Calu3 (cell line): Measurements from ENCODE around the gene LINGO1. TPM values are rescaled to one million over a fixed set of nuclear protein-coding genes. Genes with fewer than 3 reads are reported as not detected.
A peak's percentile ranks its signal among the peaks of the same experiment; 100 is the strongest.

ENCODE experiments used
- BruUV-seq: library from RNA; stranded (reverse); fragments of 400-500 nt; replicated peaks from 2 replicates; lab custom pipeline; 2021; lab: Mats Ljungman, UMichigan
- CTCF ChIA-PET: fragments of 300-600 bp; sonication (Branson Sonifier 250); formaldehyde crosslinking; loops from one replicate; lab custom pipeline; 2022; ENCODE audit warnings: antibody characterized with exemption; lab: Charles Lee
- DNase-seq: peaks from one replicate; pipeline ENCODE4 v3.0.0; 2022
- H3K27ac Mint-ChIP-seq: one replicate; pipeline ENCODE4 v1.8.0; 2022; ENCODE audit warnings: mixed read lengths; ENCODE audit not compliant: unreplicated experiment
- H3K27me3 Mint-ChIP-seq: one replicate; pipeline ENCODE4 v1.8.0; 2022; ENCODE audit warnings: mixed read lengths; ENCODE audit not compliant: unreplicated experiment
- H3K36me3 Mint-ChIP-seq: one replicate; pipeline ENCODE4 v1.8.0; 2022; ENCODE audit warnings: mild to moderate bottlenecking, moderate library complexity, mixed read lengths; ENCODE audit not compliant: insufficient read depth, unreplicated experiment
- H3K4me1 Mint-ChIP-seq: one replicate; pipeline ENCODE4 v1.8.0; 2022; ENCODE audit warnings: mild to moderate bottlenecking, low read depth, mixed read lengths; ENCODE audit not compliant: unreplicated experiment
- H3K4me3 Mint-ChIP-seq: one replicate; pipeline ENCODE4 v1.8.0; 2022; ENCODE audit warnings: mild to moderate bottlenecking, low read depth, moderate library complexity, mixed read lengths; ENCODE audit not compliant: unreplicated experiment
- H3K9me3 Mint-ChIP-seq: one replicate; pipeline ENCODE4 v1.8.0; 2022; ENCODE audit warnings: low read depth, mixed read lengths; ENCODE audit not compliant: unreplicated experiment
- intact Hi-C: fragments of 100-400 bp; cut with micrococcal nuclease; formaldehyde crosslinking; loops from one replicate; pipeline ENCODE4 v1.10.0; 2022; ENCODE audit not compliant: unreplicated experiment
- total RNA-seq: library from RNA; stranded (reverse); gene quantifications from 2 replicates; pipeline ENCODE4 v1.2.3, GENCODE V29; 2022
- TF ChIP-seq, protein P1 (sequence below): fragments of 200-600 bp; IDR thresholded peaks from one replicate; pipeline ENCODE4 v1.8.0; 2022; ENCODE audit warnings: antibody characterized with exemption; ENCODE audit not compliant: unreplicated experiment

The LINGO1 gene
- total RNA-seq, 1 experiment from 2014 or later = not detected

- Mint-ChIP-seq H3K36me3 (peaks cover 5% of the 10 kb centered on the region), H3K4me3 (no peak overlapping the region), H3K27ac (no peak overlapping the region), H3K27me3 (peaks cover 100% of the 10 kb centered on the region), H3K9me3 (no peaks in the 10 kb centered on the region), H3K4me1 (no peaks in the 10 kb centered on the region)
- intact Hi-C loops = no loop called here
- BruUV-seq = no TSS peak
- DNase-seq = no peak
- CTCF ChIA-PET = no interaction called here
- TF ChIP-seq, protein P1, sequence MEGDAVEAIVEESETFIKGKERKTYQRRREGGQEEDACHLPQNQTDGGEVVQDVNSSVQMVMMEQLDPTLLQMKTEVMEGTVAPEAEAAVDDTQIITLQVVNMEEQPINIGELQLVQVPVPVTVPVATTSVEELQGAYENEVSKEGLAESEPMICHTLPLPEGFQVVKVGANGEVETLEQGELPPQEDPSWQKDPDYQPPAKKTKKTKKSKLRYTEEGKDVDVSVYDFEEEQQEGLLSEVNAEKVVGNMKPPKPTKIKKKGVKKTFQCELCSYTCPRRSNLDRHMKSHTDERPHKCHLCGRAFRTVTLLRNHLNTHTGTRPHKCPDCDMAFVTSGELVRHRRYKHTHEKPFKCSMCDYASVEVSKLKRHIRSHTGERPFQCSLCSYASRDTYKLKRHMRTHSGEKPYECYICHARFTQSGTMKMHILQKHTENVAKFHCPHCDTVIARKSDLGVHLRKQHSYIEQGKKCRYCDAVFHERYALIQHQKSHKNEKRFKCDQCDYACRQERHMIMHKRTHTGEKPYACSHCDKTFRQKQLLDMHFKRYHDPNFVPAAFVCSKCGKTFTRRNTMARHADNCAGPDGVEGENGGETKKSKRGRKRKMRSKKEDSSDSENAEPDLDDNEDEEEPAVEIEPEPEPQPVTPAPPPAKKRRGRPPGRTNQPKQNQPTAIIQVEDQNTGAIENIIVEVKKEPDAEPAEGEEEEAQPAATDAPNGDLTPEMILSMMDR = no peak
Observed at GRCh38 chr15:77640615-77641014, 7.9 kb upstream of the LINGO1 start.

DNA sequence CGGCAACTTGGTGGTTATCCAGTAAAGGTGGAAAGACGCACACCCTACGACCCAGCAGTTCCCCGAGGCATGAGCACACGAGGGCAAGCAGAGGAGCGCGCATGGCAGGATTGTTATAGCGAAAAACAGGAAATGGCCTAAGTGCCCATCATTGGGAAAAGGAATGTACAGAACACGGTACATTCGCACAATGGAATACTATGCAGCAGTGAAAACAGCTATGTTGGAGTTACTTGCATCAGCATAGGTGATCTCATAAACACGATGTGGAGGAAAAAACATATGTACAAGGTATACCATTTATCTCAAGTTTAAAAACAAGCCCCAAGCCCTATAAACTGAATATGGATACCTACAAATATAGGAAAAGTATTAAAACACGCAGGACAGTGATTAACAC is 6.7 kb upstream of the LINGO1 start:
- intact Hi-C loops = loop anchor here (10.0 kb wide), 1 partner anchor 535 kb away; no protein-coding TSS in a partner anchor
- Mint-ChIP-seq H3K27ac (peak overlapping the region; percentile 37), H3K27me3 (peaks cover 100% of the 10 kb centered on the region), H3K36me3 (peaks cover 5% of the 10 kb centered on the region), H3K4me3 (no peak overlapping the region), H3K9me3 (no peaks in the 10 kb centered on the region), H3K4me1 (no peaks in the 10 kb centered on the region)
- TF ChIP-seq, protein P1 = no peak
- no peak for DNase-seq
- CTCF ChIA-PET = no interaction called here
- BruUV-seq = no TSS peak

DNA sequence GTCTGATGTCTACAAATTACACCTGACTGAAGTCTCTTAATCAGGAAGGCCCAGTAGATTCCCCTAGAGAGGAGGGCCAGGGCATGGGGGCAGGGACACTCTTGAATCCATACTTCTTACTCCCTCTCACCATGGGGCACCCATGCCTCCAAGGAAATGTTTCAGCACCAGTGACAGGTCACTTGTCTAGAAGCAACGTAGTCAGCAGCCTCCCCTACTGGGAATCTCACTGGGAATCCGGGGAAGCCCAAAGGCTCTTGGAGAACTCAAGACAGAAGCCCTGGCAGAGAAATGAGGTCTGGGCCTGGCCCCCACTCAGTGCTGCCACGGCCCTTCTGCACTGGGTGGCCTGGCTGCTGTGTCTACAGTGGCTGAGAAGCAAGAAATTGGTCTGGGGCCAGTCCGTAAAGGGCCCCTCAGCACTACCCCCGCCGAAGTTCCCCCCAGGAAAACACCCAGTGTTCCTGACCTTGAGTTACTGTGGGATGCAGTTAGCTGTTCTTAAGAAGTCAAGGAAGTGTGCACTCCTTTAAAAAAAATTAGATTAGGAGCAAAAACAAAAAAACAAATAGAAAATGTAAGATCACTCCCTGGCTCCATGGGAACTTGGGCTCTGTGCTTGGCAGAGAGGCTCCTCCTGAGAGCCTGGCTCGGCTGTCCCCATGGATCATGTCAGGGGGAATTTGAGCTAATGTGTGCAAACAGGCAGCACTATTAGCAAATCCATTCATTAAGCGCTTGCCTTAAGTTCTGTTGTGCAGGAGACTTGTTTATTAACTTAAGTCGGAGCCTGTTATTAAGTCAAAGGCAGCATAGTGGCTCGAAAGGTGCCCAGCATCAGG is 5.4 kb upstream of the LINGO1 start:
- no peak for DNase-seq
- Mint-ChIP-seq H3K9me3 (no peaks in the 10 kb centered on the region), H3K27ac (no peak overlapping the region), H3K36me3 (peaks cover 4% of the 10 kb centered on the region), H3K4me3 (no peak overlapping the region), H3K27me3 (peaks cover 96% of the 10 kb centered on the region), H3K4me1 (no peaks in the 10 kb centered on the region)
- CTCF ChIA-PET = no interaction called here
- BruUV-seq = no TSS peak
- TF ChIP-seq, protein P1 = no peak
- intact Hi-C loops = loop anchor here (10.0 kb wide), 1 partner anchor 533 kb away; no protein-coding TSS in a partner anchor

DNA sequence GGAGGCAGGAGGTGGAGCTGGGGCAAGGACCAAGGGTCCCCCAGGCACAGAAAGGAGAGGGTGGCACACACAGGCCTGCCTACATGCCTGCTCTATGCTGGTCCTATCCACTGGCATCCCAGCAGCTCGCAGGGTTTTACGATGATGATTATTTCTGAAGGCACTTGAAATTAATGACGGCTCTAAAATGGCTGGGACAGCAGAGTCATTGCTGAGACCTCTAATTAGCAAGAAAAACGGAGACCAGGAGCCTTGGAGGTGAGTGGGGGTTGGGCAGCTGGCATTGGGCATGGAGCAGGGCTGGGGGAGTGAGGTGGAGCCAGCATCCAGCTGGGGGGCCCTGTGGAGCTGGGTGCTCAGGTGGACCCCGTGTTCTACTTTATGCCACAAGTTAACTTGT is 3.5 kb upstream of the LINGO1 start:
- Mint-ChIP-seq H3K9me3 (no peaks in the 10 kb centered on the region), H3K36me3 (peaks cover 4% of the 10 kb centered on the region), H3K4me3 (no peak overlapping the region), H3K4me1 (no peaks in the 10 kb centered on the region), H3K27ac (no peak overlapping the region), H3K27me3 (peaks cover 85% of the 10 kb centered on the region)
- TF ChIP-seq, protein P1 = no peak
- CTCF ChIA-PET = interaction anchor here (1.0 to 1.3 kb wide), 2 partner anchors 19 to 185 kb away, joined by 4 to 5 read pairs; no protein-coding TSS in a partner anchor
- no peak for DNase-seq
- intact Hi-C loops = loop anchor here (10.0 kb wide), 1 partner anchor 531 kb away; no protein-coding TSS in a partner anchor
- BruUV-seq = no TSS peak
